Calu3 (cell line): ENCODE results near the gene CDK5RAP2. TPM values are rescaled to one million over a fixed set of nuclear protein-coding genes. Genes with fewer than 3 reads are reported as not detected.

Experiments used
- BruUV-seq: library from RNA; stranded (reverse); fragments of 400-500 nt; replicated peaks from 2 replicates; lab custom pipeline; 2021; lab: Mats Ljungman, UMichigan
- CTCF ChIA-PET: fragments of 300-600 bp; sonication (Branson Sonifier 250); formaldehyde crosslinking; loops from one replicate; lab custom pipeline; 2022; ENCODE audit warnings: antibody characterized with exemption; lab: Charles Lee
- DNase-seq: peaks from one replicate; pipeline ENCODE4 v3.0.0; 2022
- H3K27ac Mint-ChIP-seq: one replicate; pipeline ENCODE4 v1.8.0; 2022; ENCODE audit warnings: mixed read lengths; ENCODE audit not compliant: unreplicated experiment
- H3K27me3 Mint-ChIP-seq: one replicate; pipeline ENCODE4 v1.8.0; 2022; ENCODE audit warnings: mixed read lengths; ENCODE audit not compliant: unreplicated experiment
- H3K36me3 Mint-ChIP-seq: one replicate; pipeline ENCODE4 v1.8.0; 2022; ENCODE audit warnings: mild to moderate bottlenecking, moderate library complexity, mixed read lengths; ENCODE audit not compliant: insufficient read depth, unreplicated experiment
- H3K4me1 Mint-ChIP-seq: one replicate; pipeline ENCODE4 v1.8.0; 2022; ENCODE audit warnings: mild to moderate bottlenecking, low read depth, mixed read lengths; ENCODE audit not compliant: unreplicated experiment
- H3K4me3 Mint-ChIP-seq: one replicate; pipeline ENCODE4 v1.8.0; 2022; ENCODE audit warnings: mild to moderate bottlenecking, low read depth, moderate library complexity, mixed read lengths; ENCODE audit not compliant: unreplicated experiment
- H3K9me3 Mint-ChIP-seq: one replicate; pipeline ENCODE4 v1.8.0; 2022; ENCODE audit warnings: low read depth, mixed read lengths; ENCODE audit not compliant: unreplicated experiment
- CTCF ChIP-seq: fragments of 200-600 bp; IDR thresholded peaks from one replicate; pipeline ENCODE4 v1.8.0; 2022; ENCODE audit warnings: antibody characterized with exemption; ENCODE audit not compliant: unreplicated experiment
- intact Hi-C: fragments of 100-400 bp; cut with micrococcal nuclease; formaldehyde crosslinking; loops from one replicate; pipeline ENCODE4 v1.10.0; 2022; ENCODE audit not compliant: unreplicated experiment
- total RNA-seq: library from RNA; stranded (reverse); gene quantifications from 2 replicates; pipeline ENCODE4 v1.2.3, GENCODE V29; 2022

CDK5RAP2 gene
- total RNA-seq, 1 experiment from 2014 or later, result 40.7 TPM

- Mint-ChIP-seq H3K4me3 (no peak overlapping the region), H3K27ac (no peak overlapping the region), H3K36me3 (no peaks in the 10 kb centered on the region), H3K9me3 (no peaks in the 10 kb centered on the region), H3K27me3 (no peaks in the 10 kb centered on the region), H3K4me1 (no peaks in the 10 kb centered on the region)
- intact Hi-C loops, result no loop called here
- TF ChIP-seq CTCF, result no peak
- CTCF ChIA-PET, result no interaction called here
- no peak for DNase-seq
- no TSS peak for BruUV-seq
Measured at GRCh38 chr9:120382453-120382852, 197.5 kb downstream of the CDK5RAP2 start.

GRCh38 chr9:120381839-120382238, 198.1 kb downstream of the CDK5RAP2 start:
- Mint-ChIP-seq H3K36me3 (no peaks in the 10 kb centered on the region), H3K4me3 (no peak overlapping the region), H3K4me1 (no peaks in the 10 kb centered on the region), H3K27ac (no peak overlapping the region), H3K9me3 (no peaks in the 10 kb centered on the region), H3K27me3 (no peaks in the 10 kb centered on the region)
- CTCF ChIA-PET, result no interaction called here
- DNase-seq, result no peak
- TF ChIP-seq CTCF, result no peak
- BruUV-seq, result no TSS peak
- intact Hi-C loops, result no loop called here

- no peak for TF ChIP-seq CTCF
- BruUV-seq, result no TSS peak
- no peaks in the 10 kb centered on the region for H3K36me3 Mint-ChIP-seq
- H3K4me1 Mint-ChIP-seq, result no peaks in the 10 kb centered on the region
- H3K27me3 Mint-ChIP-seq, result peaks cover under 1% of the 10 kb centered on the region
- no peak overlapping the region for H3K27ac Mint-ChIP-seq
- no peak overlapping the region for H3K4me3 Mint-ChIP-seq
- no peak for DNase-seq
- CTCF ChIA-PET, result no interaction called here
- intact Hi-C loops, result no loop called here
- H3K9me3 Mint-ChIP-seq, result no peaks in the 10 kb centered on the region
Measured at GRCh38 chr9:120379611-120380010, 200.4 kb downstream of the CDK5RAP2 start.

GRCh38 chr9:120378680-120379079, 201.3 kb downstream of the CDK5RAP2 start:
- Mint-ChIP-seq H3K27me3 (peaks cover 10% of the 10 kb centered on the region), H3K4me3 (no peak overlapping the region), H3K27ac (no peak overlapping the region), H3K36me3 (no peaks in the 10 kb centered on the region), H3K9me3 (no peaks in the 10 kb centered on the region), H3K4me1 (no peaks in the 10 kb centered on the region)
- intact Hi-C loops, result no loop called here
- BruUV-seq, result no TSS peak
- CTCF ChIA-PET, result interaction anchor here (0.7 kb wide), 1 partner anchor 34 kb away, joined by 3 read pairs; no protein-coding TSS in a partner anchor
- no peak for TF ChIP-seq CTCF
- no peak for DNase-seq
